ENCODE measurements around the gene TPMT.
A peak's percentile ranks its signal among the peaks of the same experiment; 100 is the strongest.

Gene TPMT

GRCh38 chr6:18102783-18103509 lies 51.9 kb downstream of the TPMT start:
- DNase-seq (ENCODE audit: low read depth): no peak
- TF ChIP-seq, protein P1, sequence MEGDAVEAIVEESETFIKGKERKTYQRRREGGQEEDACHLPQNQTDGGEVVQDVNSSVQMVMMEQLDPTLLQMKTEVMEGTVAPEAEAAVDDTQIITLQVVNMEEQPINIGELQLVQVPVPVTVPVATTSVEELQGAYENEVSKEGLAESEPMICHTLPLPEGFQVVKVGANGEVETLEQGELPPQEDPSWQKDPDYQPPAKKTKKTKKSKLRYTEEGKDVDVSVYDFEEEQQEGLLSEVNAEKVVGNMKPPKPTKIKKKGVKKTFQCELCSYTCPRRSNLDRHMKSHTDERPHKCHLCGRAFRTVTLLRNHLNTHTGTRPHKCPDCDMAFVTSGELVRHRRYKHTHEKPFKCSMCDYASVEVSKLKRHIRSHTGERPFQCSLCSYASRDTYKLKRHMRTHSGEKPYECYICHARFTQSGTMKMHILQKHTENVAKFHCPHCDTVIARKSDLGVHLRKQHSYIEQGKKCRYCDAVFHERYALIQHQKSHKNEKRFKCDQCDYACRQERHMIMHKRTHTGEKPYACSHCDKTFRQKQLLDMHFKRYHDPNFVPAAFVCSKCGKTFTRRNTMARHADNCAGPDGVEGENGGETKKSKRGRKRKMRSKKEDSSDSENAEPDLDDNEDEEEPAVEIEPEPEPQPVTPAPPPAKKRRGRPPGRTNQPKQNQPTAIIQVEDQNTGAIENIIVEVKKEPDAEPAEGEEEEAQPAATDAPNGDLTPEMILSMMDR (IDR thresholded peaks at IDR 0.05; ENCODE audit: control insufficient read depth, insufficient read depth, low read depth, low read length, missing control alignments): no peak
- H3K4me3 ChIP-seq (ENCODE audit: control insufficient read depth, low read depth, low read length): no peak overlapping the region

DNA sequence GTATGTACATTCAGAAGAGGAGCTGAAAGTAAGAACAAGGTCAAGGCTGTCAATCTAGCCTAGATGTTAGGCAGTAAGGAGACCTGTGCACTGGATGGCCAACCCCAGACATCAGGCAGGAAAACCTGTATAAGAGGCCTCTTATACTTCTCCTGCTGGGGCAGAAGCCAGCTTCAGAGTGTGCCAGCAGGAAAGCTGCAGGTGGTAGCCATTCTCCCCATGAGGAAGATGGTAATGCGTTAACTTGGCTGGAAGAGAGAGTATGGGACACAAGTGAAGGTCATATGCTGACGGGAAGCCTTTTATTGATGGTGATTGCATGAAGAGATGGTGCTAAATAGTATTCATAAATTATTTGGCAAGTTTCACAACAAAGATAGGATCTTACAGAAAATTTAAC lies 53.0 kb downstream of the TPMT start:
- no peak for DNase-seq (ENCODE audit: low read depth)
- H3K4me3 ChIP-seq (ENCODE audit: control insufficient read depth, low read depth, low read length): no peak overlapping the region
- TF ChIP-seq, protein P1 (IDR thresholded peaks at IDR 0.05; ENCODE audit: control insufficient read depth, insufficient read depth, low read depth, low read length, missing control alignments): no peak

GRCh38 chr6:18101271-18101670 lies 53.6 kb downstream of the TPMT start:
- peak; percentile 8 for DNase-seq (ENCODE audit: low read depth)
- TF ChIP-seq, protein P1 (IDR thresholded peaks at IDR 0.05; ENCODE audit: control insufficient read depth, insufficient read depth, low read depth, low read length, missing control alignments): no peak
- H3K4me3 ChIP-seq (ENCODE audit: control insufficient read depth, low read depth, low read length): no peak overlapping the region

GRCh38 chr6:18100296-18100695 lies 54.6 kb downstream of the TPMT start:
- DNase-seq (ENCODE audit: low read depth): no peak
- no peak overlapping the region for H3K4me3 ChIP-seq (ENCODE audit: control insufficient read depth, low read depth, low read length)
- TF ChIP-seq, protein P1 (IDR thresholded peaks at IDR 0.05; ENCODE audit: control insufficient read depth, insufficient read depth, low read depth, low read length, missing control alignments): no peak

DNA sequence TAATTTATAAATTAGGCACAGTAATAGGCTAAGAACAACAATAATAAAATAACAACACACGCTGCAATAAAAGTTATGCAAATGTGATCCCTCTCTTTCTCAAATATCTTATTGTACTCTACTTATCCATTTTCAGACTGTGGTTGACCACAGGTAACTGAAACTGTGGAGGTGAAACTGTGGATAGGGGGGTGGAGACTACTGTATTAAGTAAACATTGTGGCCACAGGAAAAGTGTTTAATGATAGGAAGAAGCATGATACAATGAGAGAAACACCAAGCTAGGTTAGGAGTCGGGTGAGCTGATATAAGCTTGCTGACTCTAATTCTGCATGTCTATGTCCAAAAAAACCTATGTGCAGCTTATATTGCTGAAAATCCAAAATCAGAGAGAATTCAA lies 55.4 kb downstream of the TPMT start:
- H3K4me3 ChIP-seq (ENCODE audit: control insufficient read depth, low read depth, low read length): no peak overlapping the region
- DNase-seq (ENCODE audit: low read depth): no peak
- TF ChIP-seq, protein P1 (IDR thresholded peaks at IDR 0.05; ENCODE audit: control insufficient read depth, insufficient read depth, low read depth, low read length, missing control alignments): no peak

DNA sequence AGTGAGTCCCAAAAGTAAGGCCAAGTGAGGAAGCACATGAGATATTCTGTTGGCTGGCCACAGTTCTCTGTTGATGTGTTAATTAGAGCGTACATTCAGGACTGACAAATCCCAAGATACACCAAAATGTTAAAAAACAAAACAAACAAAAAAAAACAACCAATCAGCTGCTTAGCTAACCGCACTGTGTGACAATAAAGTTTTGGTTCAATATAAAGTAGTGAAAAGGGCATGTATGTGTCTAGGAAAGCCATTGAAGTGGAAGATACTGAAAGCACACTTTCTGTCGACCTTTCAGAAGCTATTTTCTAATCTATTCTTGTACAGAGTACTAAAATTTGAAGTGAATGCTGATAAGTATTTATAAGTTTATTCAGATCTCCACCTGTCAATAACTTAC lies 58.5 kb downstream of the TPMT start:
- TF ChIP-seq, protein P1 (IDR thresholded peaks at IDR 0.05; ENCODE audit: control insufficient read depth, insufficient read depth, low read depth, low read length, missing control alignments): no peak
- H3K4me3 ChIP-seq (ENCODE audit: control insufficient read depth, low read depth, low read length): no peak overlapping the region
- DNase-seq (ENCODE audit: low read depth): no peak
